HL-60 (cell line): ENCODE measurements around the gene ZFYVE19.

Experiments
- CTCF ChIP-seq: IDR thresholded peaks from one replicate; pipeline ENCODE4 v1.5.1; 2011; ENCODE audit warnings: low read length, control low read depth, inconsistent platforms; ENCODE audit not compliant: insufficient read depth
- GABPA ChIP-seq: IDR thresholded peaks from 2 replicates; pipeline ENCODE4 v1.6.1; 2012; ENCODE audit warnings: low read depth
- REST ChIP-seq: IDR thresholded peaks from 2 replicates; pipeline ENCODE4 v1.6.1; 2012; ENCODE audit warnings: low read depth; ENCODE audit not compliant: insufficient replicate concordance

- TF ChIP-seq CTCF (no peak), REST (no peak), GABPA (no peak)
Observed at GRCh38 chr15:40823572-40824343, 16.9 kb downstream of the ZFYVE19 start.
